Measurements from ENCODE around the gene MPP7.

MPP7 gene

GRCh38 chr10:28320799-28321198 lies 17.9 kb upstream of the MPP7 start:
- TF ChIP-seq TEAD4 (IDR thresholded peaks at IDR 0.05), result no peak
- TF ChIP-seq EP300 (IDR thresholded peaks at IDR 0.05; ENCODE audit: borderline replicate concordance), result no peak
- no peak for TF ChIP-seq FOXM1 (IDR thresholded peaks at IDR 0.05; ENCODE audit: borderline replicate concordance, low read depth)
- TF ChIP-seq CEBPB (IDR thresholded peaks at IDR 0.05), result no peak
- no peak for TF ChIP-seq TCF12 (IDR thresholded peaks at IDR 0.05; ENCODE audit: low read depth)
- TF ChIP-seq ZBTB7A (IDR thresholded peaks at IDR 0.05; ENCODE audit: low read depth), result no peak
- TF ChIP-seq NFIC (IDR thresholded peaks at IDR 0.05), result no peak
- TF ChIP-seq REST (IDR thresholded peaks at IDR 0.05; ENCODE audit: low read depth), result no peak
- no peak for TF ChIP-seq CREB1 (IDR thresholded peaks at IDR 0.05; ENCODE audit: low read depth)
- TF ChIP-seq TAF1 (IDR thresholded peaks at IDR 0.05; ENCODE audit: low read depth), result no peak
- no peak for TF ChIP-seq EGR1 (IDR thresholded peaks at IDR 0.05)

GRCh38 chr10:28320090-28320489 lies 17.2 kb upstream of the MPP7 start:
- no peak for TF ChIP-seq RAD21 (IDR thresholded peaks at IDR 0.05; ENCODE audit: low read depth)
- no peak for TF ChIP-seq EP300 (IDR thresholded peaks at IDR 0.05; ENCODE audit: borderline replicate concordance)
- TF ChIP-seq NFIC (IDR thresholded peaks at IDR 0.05), result no peak
- TF ChIP-seq TAF1 (IDR thresholded peaks at IDR 0.05; ENCODE audit: low read depth), result no peak
- no peak for TF ChIP-seq ZBTB7A (IDR thresholded peaks at IDR 0.05; ENCODE audit: low read depth)
- no peak for TF ChIP-seq TCF12 (IDR thresholded peaks at IDR 0.05; ENCODE audit: low read depth)
- TF ChIP-seq EGR1 (IDR thresholded peaks at IDR 0.05), result no peak
- TF ChIP-seq FOXM1 (IDR thresholded peaks at IDR 0.05; ENCODE audit: borderline replicate concordance, low read depth), result no peak
- no peak for TF ChIP-seq YY1 (IDR thresholded peaks at IDR 0.05; ENCODE audit: low read depth)
- TF ChIP-seq TEAD4 (IDR thresholded peaks at IDR 0.05), result no peak
- TF ChIP-seq MAX (IDR thresholded peaks at IDR 0.05), result no peak
- no peak for TF ChIP-seq USF1 (IDR thresholded peaks at IDR 0.05)
- no peak for TF ChIP-seq CEBPB (IDR thresholded peaks at IDR 0.05)
- TF ChIP-seq CREB1 (IDR thresholded peaks at IDR 0.05; ENCODE audit: low read depth), result no peak
- TF ChIP-seq REST (IDR thresholded peaks at IDR 0.05; ENCODE audit: low read depth), result no peak

- TF ChIP-seq REST (IDR thresholded peaks at IDR 0.05; ENCODE audit: low read depth) (no peak), USF1 (IDR thresholded peaks at IDR 0.05) (no peak), EP300 (IDR thresholded peaks at IDR 0.05; ENCODE audit: borderline replicate concordance) (no peak), CEBPB (IDR thresholded peaks at IDR 0.05) (no peak), YY1 (IDR thresholded peaks at IDR 0.05; ENCODE audit: low read depth) (no peak), FOXM1 (IDR thresholded peaks at IDR 0.05; ENCODE audit: borderline replicate concordance, low read depth) (no peak), TEAD4 (IDR thresholded peaks at IDR 0.05) (no peak), ZBTB7A (IDR thresholded peaks at IDR 0.05; ENCODE audit: low read depth) (no peak), CREB1 (IDR thresholded peaks at IDR 0.05; ENCODE audit: low read depth) (no peak), TCF12 (IDR thresholded peaks at IDR 0.05; ENCODE audit: low read depth) (no peak), TAF1 (IDR thresholded peaks at IDR 0.05; ENCODE audit: low read depth) (no peak), RAD21 (IDR thresholded peaks at IDR 0.05; ENCODE audit: low read depth) (no peak), NFIC (IDR thresholded peaks at IDR 0.05) (no peak)
Observed at GRCh38 chr10:28318626-28319025, 15.8 kb upstream of the MPP7 start.

GRCh38 chr10:28317760-28318159 lies 14.9 kb upstream of the MPP7 start:
- TF ChIP-seq CREB1 (IDR thresholded peaks at IDR 0.05; ENCODE audit: low read depth) (no peak), EP300 (IDR thresholded peaks at IDR 0.05; ENCODE audit: borderline replicate concordance) (no peak), RAD21 (IDR thresholded peaks at IDR 0.05; ENCODE audit: low read depth) (no peak), CEBPB (IDR thresholded peaks at IDR 0.05) (no peak), USF1 (IDR thresholded peaks at IDR 0.05) (no peak), TEAD4 (IDR thresholded peaks at IDR 0.05) (no peak), TAF1 (IDR thresholded peaks at IDR 0.05; ENCODE audit: low read depth) (no peak), YY1 (IDR thresholded peaks at IDR 0.05; ENCODE audit: low read depth) (no peak), REST (IDR thresholded peaks at IDR 0.05; ENCODE audit: low read depth) (no peak), EGR1 (IDR thresholded peaks at IDR 0.05) (no peak), MAX (IDR thresholded peaks at IDR 0.05) (no peak), FOXM1 (IDR thresholded peaks at IDR 0.05; ENCODE audit: borderline replicate concordance, low read depth) (no peak), NFIC (IDR thresholded peaks at IDR 0.05) (no peak), TCF12 (IDR thresholded peaks at IDR 0.05; ENCODE audit: low read depth) (no peak), ZBTB7A (IDR thresholded peaks at IDR 0.05; ENCODE audit: low read depth) (no peak)

All from Ishikawa (cell line).